NCI-H187 treated with DMSO at 0.1 percent for 48 hours (cell line): ENCODE data around the gene LDLRAD4.

Experiments
- DNase-seq: peaks from one replicate; lab custom pipeline; 2025; lab: John Stamatoyannopoulos, UW

LDLRAD4 gene

GRCh38 chr18:13387855-13388548, 169.4 kb downstream of the LDLRAD4 start:
- DNase-seq = no peak

GRCh38 chr18:13388586-13389490, 170.3 kb downstream of the LDLRAD4 start:
- DNase-seq = no peak

- no peak for DNase-seq
Observed at GRCh38 chr18:13389491-13390131, 171.1 kb downstream of the LDLRAD4 start.

GRCh38 chr18:13390196-13390595, 171.6 kb downstream of the LDLRAD4 start:
- DNase-seq = no peak

GRCh38 chr18:13390711-13391110, 172.2 kb downstream of the LDLRAD4 start:
- DNase-seq = no peak

- DNase-seq = no peak
Observed at GRCh38 chr18:13392029-13392750, 173.6 kb downstream of the LDLRAD4 start.

- DNase-seq = no peak
Observed at GRCh38 chr18:13392899-13393298, 174.3 kb downstream of the LDLRAD4 start.

- DNase-seq = no peak
Observed at GRCh38 chr18:13393338-13393737, 174.8 kb downstream of the LDLRAD4 start.

GRCh38 chr18:13394801-13395200, 176.2 kb downstream of the LDLRAD4 start:
- peak; percentile 75 for DNase-seq

- DNase-seq = no peak
Observed at GRCh38 chr18:13395577-13395976, 177.0 kb downstream of the LDLRAD4 start.

GRCh38 chr18:13397504-13398163, 179.1 kb downstream of the LDLRAD4 start:
- DNase-seq = no peak

- DNase-seq = no peak
Observed at GRCh38 chr18:13398631-13399030, 180.1 kb downstream of the LDLRAD4 start.

GRCh38 chr18:13399511-13399910, 181.0 kb downstream of the LDLRAD4 start:
- no peak for DNase-seq

- DNase-seq = no peak
Observed at GRCh38 chr18:13400636-13401315, 182.2 kb downstream of the LDLRAD4 start.

GRCh38 chr18:13401404-13401803, 182.8 kb downstream of the LDLRAD4 start:
- DNase-seq = no peak

GRCh38 chr18:13401826-13402225, 183.3 kb downstream of the LDLRAD4 start:
- no peak for DNase-seq

- no peak for DNase-seq
Observed at GRCh38 chr18:13403786-13404549, 185.4 kb downstream of the LDLRAD4 start.

GRCh38 chr18:13405305-13406038, 186.9 kb downstream of the LDLRAD4 start:
- no peak for DNase-seq

GRCh38 chr18:13406049-13406615, 187.6 kb downstream of the LDLRAD4 start:
- DNase-seq = no peak
